GM12878 (cell line): ENCODE data around the gene AGBL4. TPM values are rescaled to one million over a fixed set of nuclear protein-coding genes. Genes with fewer than 3 reads are reported as not detected.

Experiments
- ATAC-seq: fragments of 200-7000 bp; cut with Tn5 transposase; 3 replicates; pipeline ENCODE4 v1.9.1; 2020; ENCODE audit warnings: mild to moderate bottlenecking, moderate library complexity
- BruUV-seq: library from RNA; stranded (reverse); fragments of 400-500 nt; replicated peaks from 2 replicates; lab custom pipeline; 2021; lab: Mats Ljungman, UMichigan
- CTCF ChIA-PET: fragments of 300-600 bp; sonication (Branson Sonifier 250); formaldehyde crosslinking; extraction: SDS; loops from one replicate; lab custom pipeline; 2021; ENCODE audit warnings: inconsistent platforms; lab: Yijun Ruan, JAX
- POLR2A ChIA-PET: fragments of 350-600 bp; formaldehyde crosslinking; extraction: SDS; loops from one replicate; lab custom pipeline; 2021; ENCODE audit warnings: inconsistent platforms; lab: Charles Lee
- RAD21 ChIA-PET: fragments of 300-600 bp; sonication (Branson Sonifier 250); formaldehyde crosslinking; loops from one replicate; lab custom pipeline; 2023; ENCODE audit warnings: antibody characterized with exemption; ENCODE audit not compliant: unreplicated experiment; lab: Charles Lee
- SMC1A ChIA-PET: fragments of 300-600 bp; sonication (Branson Sonifier 250); formaldehyde crosslinking; loops from one replicate; lab custom pipeline; 2023; ENCODE audit not compliant: unreplicated experiment, uncharacterized antibody; lab: Charles Lee
- DNase-seq: peaks from one replicate; pipeline ENCODE4 v3.0.0-alpha.2; 2011; ENCODE audit warnings: low read depth, low spot score
- FAIRE-seq: peaks from 3 replicates; lab custom pipeline; 2011; peaks lifted over from hg19 to GRCh38; lab: Jason Lieb, UNC
- H2AFZ ChIP-seq: 2 replicates; pipeline ENCODE4 v1.6.0; 2011; ENCODE audit warnings: low read depth, low read length, control low read depth; ENCODE audit not compliant: control insufficient read depth
- H3K27ac ChIP-seq: 2 replicates; pipeline ENCODE4 v1.5.1; 2011; ENCODE audit warnings: control low read depth; ENCODE audit not compliant: control insufficient read depth, insufficient read depth
- H3K27me3 ChIP-seq, 2 experiments: replicated peaks in 1 of 2; 2 replicates each; pipeline versions ENCODE4 v1.6.0 to v1.6.1; 2011; ENCODE audit warnings: low read length in 1 of 2; ENCODE audit not compliant: control insufficient read depth in 2 of 2, insufficient read depth in 2 of 2
- H3K36me3 ChIP-seq, 2 experiments: 2 replicates each; pipeline ENCODE4 v1.5.1; 2011; ENCODE audit warnings: low read length in 1 of 2; ENCODE audit not compliant: control insufficient read depth in 2 of 2, insufficient read depth in 2 of 2
- H3K4me1 ChIP-seq: 2 replicates; pipeline ENCODE4 v1.6.1; 2011; ENCODE audit warnings: mild to moderate bottlenecking, low read length, moderate library complexity, mixed read lengths; ENCODE audit not compliant: control insufficient read depth, insufficient read depth
- H3K4me2 ChIP-seq: 2 replicates; pipeline ENCODE4 v1.6.0; 2011; ENCODE audit warnings: control low read depth; ENCODE audit not compliant: control insufficient read depth, insufficient read depth
- H3K4me3 ChIP-seq: fragments of 200-600 bp; sonication (generic); 2 replicates; pipeline ENCODE4 v1.5.1; 2016
- H3K79me2 ChIP-seq: 2 replicates; pipeline ENCODE4 v1.6.0; 2011; ENCODE audit warnings: low read length; ENCODE audit not compliant: control insufficient read depth, insufficient read depth
- H3K9ac ChIP-seq: 2 replicates; pipeline ENCODE4 v1.8.0; 2011; ENCODE audit warnings: low read length, control low read depth, mixed read lengths; ENCODE audit not compliant: control insufficient read depth, insufficient read depth
- H3K9me3 ChIP-seq: replicated peaks from 3 replicates; pipeline ENCODE4 v1.5.1; 2011; ENCODE audit warnings: mild to moderate bottlenecking, low read length; ENCODE audit not compliant: control insufficient read depth, insufficient read depth
- H4K20me1 ChIP-seq: 2 replicates; pipeline ENCODE4 v1.6.0; 2011; ENCODE audit not compliant: control insufficient read depth, insufficient read depth
- SUPT20H ChIP-seq: IDR thresholded peaks from 2 replicates; pipeline ENCODE4 v1.6.1; 2011; ENCODE audit warnings: low read depth, mild to moderate bottlenecking, low read length, moderate library complexity, borderline replicate concordance; ENCODE audit not compliant: control insufficient read depth
- TCF12 ChIP-seq: IDR thresholded peaks from 2 replicates; pipeline ENCODE4 v1.6.1; 2011; ENCODE audit warnings: low read depth, mild to moderate bottlenecking, low read length
- WGBS: methylation state at CpG from one replicate; pipeline ENCODE4 v1.1.6; 2016; ENCODE audit warnings: low lambda C conversion rate; ENCODE audit not compliant: insufficient replicate concordance, insufficient coverage; ENCODE audit errors: missing lambda C conversion rate; 5-methylcytosine and 5-hydroxymethylcytosine counted together
- in situ Hi-C: fragments of 300-500 bp; cut with MboI; formaldehyde crosslinking; loops from 9 replicates; pipeline ENCODE4 v1.14.3; 2018; ENCODE audit warnings: mixed read lengths
- intact Hi-C: fragments of 100-400 bp; cut with micrococcal nuclease; formaldehyde crosslinking; loops from one replicate; pipeline ENCODE4 v1.14.2; 2022; ENCODE audit not compliant: unreplicated experiment
- polyA plus RNA-seq, 11 experiments: library from polyadenylated mRNA; depleted of rRNA in 4 of 11; unstranded in 6 of 11; stranded (reverse) in 5 of 11; fragments of >200 nt; fragmentation: Nextera tagmentation in 4 of 11; fragmentation: Illumina TruSeq in 1 of 11; extraction: Ambion mirVana in 4 of 11; extraction: Trizol in 1 of 11; gene quantifications; 1 replicate in 1 of 11; 2 replicates in 10 of 11; pipeline versions ENCODE4 v1.2.1 to v1.2.3, GENCODE V29; 2011 to 2016; ENCODE audit warnings: inconsistent platforms in 2 of 11, missing spikeins in 2 of 11, low read depth in 1 of 11
- total RNA-seq, 4 experiments: library from RNA; depleted of rRNA in 3 of 4; stranded (reverse); fragments of >200 nt in 3 of 4; fragmentation: Illumina TruSeq in 1 of 4; extraction: Trizol in 1 of 4; gene quantifications; 2 replicates each; pipeline versions ENCODE4 v1.2.1 to v1.2.3, GENCODE V29; 2013 to 2021

Gene AGBL4
- total and polyA plus RNA-seq, 10 of the 15 experiments (the other 5 are each of a cell fraction or from before 2014, with no cell fraction given): 0.31 TPM; not detected in 9

GRCh38 chr1:48955774-48956173, 1068.0 kb downstream of the AGBL4 start:
- in situ Hi-C loops (no loop called here), intact Hi-C loops (no loop called here)
- H3K9ac ChIP-seq: no peak overlapping the region
- ChIA-PET CTCF (no interaction called here), RAD21 (no interaction called here), POLR2A (no interaction called here), SMC1A (no interaction called here)
- H3K27me3 ChIP-seq: no peaks in the 10 kb centered on the region; a peak in 1 of 4 replicates
- ATAC-seq (no peak), FAIRE-seq (no peak), DNase-seq (no peak)
- no peak overlapping the region for H3K4me2 ChIP-seq
- no peaks in the 10 kb centered on the region for H3K4me1 ChIP-seq
- no peaks in the 10 kb centered on the region for H3K9me3 ChIP-seq
- H4K20me1 ChIP-seq: no peaks in the 10 kb centered on the region
- no peaks in the 10 kb centered on the region for H3K79me2 ChIP-seq
- no peak overlapping the region for H3K4me3 ChIP-seq
- no peak for TF ChIP-seq TCF12
- no peak overlapping the region for H3K27ac ChIP-seq
- H3K36me3 ChIP-seq: no peaks in the 10 kb centered on the region
- BruUV-seq: no TSS peak
- no peak overlapping the region for H2AFZ ChIP-seq

GRCh38 chr1:48953617-48954016, 1070.1 kb downstream of the AGBL4 start:
- Histone ChIP-seq H3K27me3 (no peaks in the 10 kb centered on the region; a peak in 1 of 4 replicates), H3K36me3 (no peaks in the 10 kb centered on the region), H3K9ac (no peak overlapping the region), H4K20me1 (no peaks in the 10 kb centered on the region), H3K4me1 (no peaks in the 10 kb centered on the region), H3K9me3 (no peaks in the 10 kb centered on the region), H3K79me2 (no peaks in the 10 kb centered on the region), H2AFZ (no peak overlapping the region), H3K27ac (no peak overlapping the region), H3K4me2 (no peak overlapping the region), H3K4me3 (no peak overlapping the region)
- no peak for FAIRE-seq
- no TSS peak for BruUV-seq
- SMC1A ChIA-PET: no interaction called here
- DNase-seq: no peak
- 34% methylated on average over 3 of the region's 3 CpGs for WGBS
- in situ Hi-C loops: no loop called here
- POLR2A ChIA-PET: no interaction called here
- intact Hi-C loops: no loop called here
- TF ChIP-seq SUPT20H: no peak
- RAD21 ChIA-PET: no interaction called here
- CTCF ChIA-PET: no interaction called here
- ATAC-seq: no peak
